ENCODE measurements around the gene GLS. TPM values are rescaled to one million over a fixed set of nuclear protein-coding genes. Genes with fewer than 3 reads are reported as not detected.
A peak's percentile ranks its signal among the peaks of the same experiment; 100 is the strongest.
"Not testable (repeated sequence)": the region's sequence is repeated elsewhere in the genome, so short reads cannot be mapped to it uniquely, and the experiment has no call there.

GLS gene
- total RNA-seq, 2 experiments from 2014 or later = 187 to 191 TPM

DNA sequence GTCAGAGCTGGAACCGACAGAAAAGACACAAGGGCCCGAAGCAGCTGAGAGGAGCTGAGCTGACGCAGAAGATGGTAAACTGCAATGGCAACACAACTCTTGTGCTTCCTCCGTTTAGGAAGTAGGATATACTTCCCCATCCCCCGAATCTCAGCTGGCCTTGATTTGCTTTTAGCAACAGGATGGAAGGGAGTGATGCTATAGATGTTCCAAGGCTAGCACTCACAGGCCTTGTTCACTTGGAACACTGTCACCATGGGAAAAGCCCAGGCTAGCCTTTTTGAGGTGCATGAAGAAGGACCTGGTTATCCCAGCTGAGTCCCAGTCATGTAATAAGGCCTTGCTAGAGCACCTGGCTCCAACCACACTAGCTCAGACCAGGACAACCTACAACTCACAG, 107.3 kb downstream of the GLS start:
- peak overlapping the region; percentile 66 for H3K27ac Mint-ChIP-seq
- peaks cover 86% of the 10 kb centered on the region for H3K36me3 Mint-ChIP-seq
- H3K9me3 Mint-ChIP-seq (ENCODE audit: low read depth) = no peaks in the 10 kb centered on the region
- ATAC-seq (no peak), DNase-seq (no peak)
- peaks cover 52% of the 10 kb centered on the region for H3K4me1 Mint-ChIP-seq
- no peak overlapping the region for H3K4me3 Mint-ChIP-seq
- CTCF ChIA-PET = interaction anchor here (1.7 kb wide), 2 partner anchors 17 to 137 kb away, joined by 4 read pairs; no protein-coding TSS in a partner anchor
- no peaks in the 10 kb centered on the region for H3K27me3 Mint-ChIP-seq

DNA sequence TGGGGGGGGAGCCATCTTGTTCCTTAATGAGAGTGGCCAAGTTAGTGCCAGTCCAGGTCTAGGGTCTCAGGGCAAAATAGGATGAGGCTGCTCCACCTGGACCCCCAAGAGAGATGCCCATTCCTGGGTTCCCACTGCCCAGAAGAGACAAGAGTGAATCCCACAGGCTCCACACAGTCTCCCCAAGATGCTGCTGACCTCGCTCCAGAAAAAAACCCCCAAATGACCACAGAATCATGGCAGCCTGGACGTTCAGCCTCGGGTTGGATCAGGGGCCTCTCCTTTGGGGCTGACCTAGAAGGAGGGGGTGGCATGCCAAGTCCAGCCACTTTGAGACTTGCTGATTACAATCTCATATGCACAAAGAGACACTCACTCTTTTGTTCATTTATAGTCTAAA, 108.3 kb downstream of the GLS start:
- CTCF ChIA-PET = no interaction called here
- Mint-ChIP-seq H3K9me3 (ENCODE audit: low read depth) (no peaks in the 10 kb centered on the region), H3K27me3 (no peaks in the 10 kb centered on the region), H3K36me3 (peaks cover 88% of the 10 kb centered on the region), H3K4me1 (peaks cover 55% of the 10 kb centered on the region), H3K27ac (no peak overlapping the region), H3K4me3 (no peak overlapping the region)
- ATAC-seq (no peak), DNase-seq (no peak)

DNA sequence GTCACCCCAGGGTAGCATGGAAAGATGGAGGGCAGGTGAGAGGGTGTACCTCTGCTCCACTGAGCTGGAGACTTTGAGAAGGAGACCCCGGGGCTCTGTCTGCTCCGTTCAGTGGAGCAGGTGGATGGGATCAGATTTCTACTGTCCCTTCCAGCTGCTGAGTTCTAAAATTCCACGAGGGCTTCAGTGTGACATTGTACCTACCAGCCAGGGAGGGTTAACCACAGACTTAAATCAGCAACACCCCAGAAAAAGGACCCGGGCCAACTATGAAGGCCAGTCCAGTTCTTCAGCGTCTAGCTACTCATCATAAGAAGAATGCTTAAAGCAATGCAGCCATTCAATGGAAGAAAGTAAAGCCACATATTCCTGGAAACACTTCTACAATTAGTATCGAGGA, 109.5 kb downstream of the GLS start:
- H3K4me1 Mint-ChIP-seq = peaks cover 53% of the 10 kb centered on the region
- H3K27me3 Mint-ChIP-seq = no peaks in the 10 kb centered on the region
- no peaks in the 10 kb centered on the region for H3K9me3 Mint-ChIP-seq (ENCODE audit: low read depth)
- DNase-seq (no peak), ATAC-seq (no peak)
- CTCF ChIA-PET = interaction anchor here (1.3 kb wide), 1 partner anchor 15 kb away, joined by 3 read pairs; no protein-coding TSS in a partner anchor
- no peak overlapping the region for H3K4me3 Mint-ChIP-seq
- H3K36me3 Mint-ChIP-seq = peaks cover 85% of the 10 kb centered on the region
- H3K27ac Mint-ChIP-seq = no peak overlapping the region

DNA sequence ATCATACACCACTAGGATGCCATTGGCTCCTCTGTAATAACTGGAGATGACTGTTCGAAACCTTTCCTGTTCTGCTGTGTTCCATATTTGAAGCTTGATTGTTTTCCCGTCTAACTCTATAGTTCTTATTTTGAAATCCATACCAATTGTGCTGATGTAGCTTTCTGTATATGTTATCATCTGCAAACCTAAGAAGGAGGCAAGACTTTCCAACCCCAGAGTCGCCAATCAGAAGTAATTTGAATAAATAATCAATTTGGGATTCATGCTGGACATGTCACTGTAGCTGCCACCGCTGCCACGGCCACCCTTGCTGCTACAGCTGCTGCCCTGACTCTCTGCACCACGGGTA, 112.6 kb downstream of the GLS start:
- no peaks in the 10 kb centered on the region for H3K9me3 Mint-ChIP-seq (ENCODE audit: low read depth)
- H3K4me3 Mint-ChIP-seq = no peak overlapping the region
- CTCF ChIA-PET = interaction anchor here (1.1 kb wide), 1 partner anchor 100 kb away, joined by 3 read pairs; no protein-coding TSS in a partner anchor

DNA sequence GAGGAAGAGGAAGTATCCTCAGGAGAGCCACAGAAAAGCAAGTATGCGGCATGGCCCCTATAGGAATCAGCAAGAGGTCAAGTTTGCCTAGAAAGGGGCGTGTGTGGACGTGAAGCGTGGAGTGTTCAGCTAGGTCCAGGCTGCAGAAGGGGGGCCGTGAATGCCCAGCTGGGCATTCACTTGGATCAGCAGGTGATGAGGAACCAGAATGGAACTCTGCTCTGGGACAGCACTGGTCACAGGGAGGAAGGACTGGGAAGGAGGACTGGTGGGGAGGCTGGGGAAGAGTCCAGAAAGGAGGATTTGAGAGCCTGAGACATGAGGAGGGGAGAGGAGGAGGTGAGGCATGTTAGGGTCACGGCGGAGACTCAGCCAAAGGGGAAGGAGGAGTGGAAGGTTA, 113.5 kb downstream of the GLS start:
- no peaks in the 10 kb centered on the region for H3K27me3 Mint-ChIP-seq
- peak overlapping the region; percentile 33 for H3K27ac Mint-ChIP-seq
- DNase-seq (no peak), ATAC-seq (no peak)
- H3K4me1 Mint-ChIP-seq = peaks cover 56% of the 10 kb centered on the region
- CTCF ChIA-PET = interaction anchor here (1.1 kb wide), 1 partner anchor 101 kb away, joined by 3 read pairs; no protein-coding TSS in a partner anchor
- peaks cover 85% of the 10 kb centered on the region for H3K36me3 Mint-ChIP-seq
- H3K9me3 Mint-ChIP-seq (ENCODE audit: low read depth) = no peaks in the 10 kb centered on the region
- no peak overlapping the region for H3K4me3 Mint-ChIP-seq

More for the DNA sequence above, 112.6 kb downstream of the GLS start:
- Mint-ChIP-seq H3K27ac (no peak overlapping the region), H3K27me3 (no peaks in the 10 kb centered on the region), H3K36me3 (peaks cover 88% of the 10 kb centered on the region), H3K4me1 (peaks cover 54% of the 10 kb centered on the region)
- no peak for ATAC-seq
- no peak for DNase-seq

DNA sequence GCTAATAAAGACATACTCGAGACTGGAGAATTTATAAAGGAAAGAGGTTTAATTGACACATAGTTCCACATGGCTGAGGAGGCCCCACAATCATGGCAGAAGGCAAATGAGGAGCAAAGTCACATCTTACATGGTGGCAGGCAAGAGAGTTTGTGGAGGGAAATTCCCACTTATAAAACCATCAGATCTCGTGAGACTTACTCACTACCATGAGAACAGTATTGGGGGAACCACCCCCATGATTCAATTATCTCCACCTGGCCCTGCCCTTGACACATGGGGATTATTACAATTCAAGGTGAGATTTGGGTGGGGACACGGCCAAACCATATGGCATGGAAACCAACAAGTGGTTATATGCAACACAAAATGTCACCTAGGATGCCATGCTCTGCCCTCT, 114.7 kb downstream of the GLS start:
- DNase-seq; CTCF ChIA-PET; ATAC-seq; H3K27me3 Mint-ChIP-seq; H3K4me3 Mint-ChIP-seq; H3K9me3 Mint-ChIP-seq (ENCODE audit: low read depth): not testable (repeated sequence)
- Mint-ChIP-seq H3K27ac (peak overlapping the region; percentile 22), H3K4me1 (peaks cover 62% of the 10 kb centered on the region), H3K36me3 (peaks cover 85% of the 10 kb centered on the region)

DNA sequence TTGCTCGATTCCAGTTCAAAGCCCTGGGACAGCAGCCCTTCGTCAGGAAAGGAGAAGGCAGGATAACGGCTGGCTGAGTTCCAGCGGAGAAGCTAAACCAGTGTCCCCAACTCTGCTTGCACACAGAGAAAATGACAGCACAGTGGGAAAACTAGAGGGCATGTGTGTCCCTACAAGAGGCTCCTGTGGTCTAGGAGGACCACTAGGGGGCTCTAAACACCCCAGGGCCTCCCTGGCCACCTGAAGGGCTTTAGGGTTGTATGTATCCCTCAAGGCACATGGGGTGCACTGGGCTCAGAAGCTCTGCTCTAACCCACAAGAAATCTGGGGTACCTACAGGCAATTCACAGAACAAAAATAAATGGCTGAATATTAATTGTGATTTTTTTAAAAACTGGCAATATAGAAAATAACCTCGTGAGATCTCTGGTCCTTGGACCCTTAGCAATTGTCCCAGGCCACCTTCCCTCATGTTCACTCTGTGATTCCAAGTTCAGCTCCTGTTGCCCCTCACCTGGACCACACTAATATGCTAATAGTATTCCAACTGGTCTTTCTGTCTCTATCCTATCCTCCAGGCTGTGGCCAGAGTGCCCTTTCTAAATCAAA, 115.8 kb downstream of the GLS start:
- no peaks in the 10 kb centered on the region for H3K27me3 Mint-ChIP-seq
- H3K4me3 Mint-ChIP-seq = no peak overlapping the region
- H3K9me3 Mint-ChIP-seq (ENCODE audit: low read depth) = no peaks in the 10 kb centered on the region
- H3K36me3 Mint-ChIP-seq = peaks cover 86% of the 10 kb centered on the region
- peaks cover 69% of the 10 kb centered on the region for H3K4me1 Mint-ChIP-seq
- CTCF ChIA-PET = interaction anchor here (0.5 to 1.9 kb wide), 3 partner anchors 16 to 22 kb away, joined by 3 to 5 read pairs (median 3); no protein-coding TSS in a partner anchor
- ATAC-seq = peak; percentile 59
- H3K27ac Mint-ChIP-seq = peak overlapping the region; percentile 65
- DNase-seq = peak; percentile 63

DNA sequence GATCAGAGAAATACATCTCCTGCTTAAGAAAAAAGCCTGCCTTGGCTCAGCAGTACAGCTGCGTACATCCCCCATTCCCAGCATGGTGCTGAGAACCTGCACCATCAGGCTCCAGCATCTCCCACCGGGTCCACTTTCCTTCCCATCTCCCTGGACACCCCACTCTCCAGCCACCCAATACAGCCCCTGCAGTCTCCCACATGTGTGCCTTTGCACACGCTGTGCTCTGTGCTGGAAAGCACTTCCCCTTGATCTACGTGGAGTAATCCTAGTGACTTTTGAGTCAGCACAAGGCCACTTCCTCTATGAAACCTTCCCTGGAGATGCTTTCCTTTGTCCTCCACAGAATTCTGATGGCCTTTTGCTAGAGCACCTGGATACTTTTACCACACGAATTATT, 116.3 kb downstream of the GLS start:
- ATAC-seq = no peak

DNA sequence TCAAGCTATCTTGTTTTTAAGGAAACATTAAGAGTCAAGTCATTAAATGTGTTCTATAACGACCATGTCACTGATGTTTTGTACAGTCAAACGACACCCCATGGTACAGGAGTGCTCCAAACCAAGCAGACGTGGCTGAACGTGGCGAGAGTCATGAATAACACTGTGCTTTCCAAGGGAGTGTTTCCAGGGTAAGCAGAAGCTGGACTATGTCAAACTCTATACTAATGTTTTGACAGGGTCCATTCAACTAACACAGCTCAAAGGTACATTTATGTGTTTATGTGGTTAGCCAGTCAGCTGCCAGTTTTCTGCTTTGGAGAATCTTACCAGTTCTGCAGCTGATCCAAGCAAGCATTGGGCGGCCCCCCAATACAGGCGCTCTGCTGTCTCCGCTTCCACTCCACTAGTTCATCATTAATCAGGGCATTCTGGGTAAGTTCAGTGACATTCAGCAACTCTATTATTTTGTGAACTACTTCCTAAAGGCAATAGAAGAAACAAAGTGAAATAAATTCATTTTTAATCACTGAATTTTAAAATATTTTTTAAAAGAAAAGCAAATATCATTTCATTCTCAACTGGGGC, 117.0 kb downstream of the GLS start:
- Mint-ChIP-seq H3K36me3 (peaks cover 90% of the 10 kb centered on the region), H3K4me1 (peaks cover 74% of the 10 kb centered on the region), H3K4me3 (no peak overlapping the region), H3K9me3 (ENCODE audit: low read depth) (no peaks in the 10 kb centered on the region), H3K27ac (peak overlapping the region; percentile 65), H3K27me3 (no peaks in the 10 kb centered on the region)
- CTCF ChIA-PET = interaction anchor here (1.0 to 1.9 kb wide), 2 partner anchors 11 to 23 kb away, joined by 3 to 5 read pairs; no protein-coding TSS in a partner anchor
- ATAC-seq (no peak), DNase-seq (no peak)

More for the DNA sequence above, 116.3 kb downstream of the GLS start:
- Mint-ChIP-seq H3K4me3 (no peak overlapping the region), H3K36me3 (peaks cover 90% of the 10 kb centered on the region), H3K27me3 (no peaks in the 10 kb centered on the region), H3K9me3 (ENCODE audit: low read depth) (no peaks in the 10 kb centered on the region), H3K4me1 (peaks cover 72% of the 10 kb centered on the region), H3K27ac (peak overlapping the region; percentile 65)
- CTCF ChIA-PET = interaction anchor here (0.5 to 1.9 kb wide), 4 partner anchors 11 to 23 kb away, joined by 3 to 5 read pairs (median 3); no protein-coding TSS in a partner anchor
- no peak for DNase-seq

DNA sequence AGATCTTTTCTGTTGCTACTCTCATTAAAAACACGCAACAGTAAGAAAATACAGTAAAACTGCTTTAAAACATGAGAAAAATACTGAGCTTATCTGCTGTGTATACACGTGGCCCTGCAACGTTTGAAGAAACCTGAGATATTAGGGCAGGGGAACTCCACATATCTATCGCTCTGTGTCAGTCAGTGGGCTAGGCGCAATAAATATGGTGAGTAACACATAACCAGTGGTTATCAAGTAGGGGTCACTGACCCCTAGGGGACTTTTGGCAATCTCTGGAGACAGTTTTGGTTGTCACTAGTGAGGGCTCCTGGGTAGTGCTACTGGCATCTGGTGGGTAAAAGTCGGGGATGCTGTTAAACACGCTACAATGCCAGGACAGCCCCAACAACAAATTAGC, 118.4 kb downstream of the GLS start:
- Mint-ChIP-seq H3K27ac (no peak overlapping the region), H3K4me1 (peaks cover 78% of the 10 kb centered on the region), H3K9me3 (ENCODE audit: low read depth) (no peaks in the 10 kb centered on the region), H3K36me3 (peaks cover 93% of the 10 kb centered on the region), H3K27me3 (no peaks in the 10 kb centered on the region), H3K4me3 (no peak overlapping the region)
- ATAC-seq (no peak), DNase-seq (no peak)
- CTCF ChIA-PET = no interaction called here

DNA sequence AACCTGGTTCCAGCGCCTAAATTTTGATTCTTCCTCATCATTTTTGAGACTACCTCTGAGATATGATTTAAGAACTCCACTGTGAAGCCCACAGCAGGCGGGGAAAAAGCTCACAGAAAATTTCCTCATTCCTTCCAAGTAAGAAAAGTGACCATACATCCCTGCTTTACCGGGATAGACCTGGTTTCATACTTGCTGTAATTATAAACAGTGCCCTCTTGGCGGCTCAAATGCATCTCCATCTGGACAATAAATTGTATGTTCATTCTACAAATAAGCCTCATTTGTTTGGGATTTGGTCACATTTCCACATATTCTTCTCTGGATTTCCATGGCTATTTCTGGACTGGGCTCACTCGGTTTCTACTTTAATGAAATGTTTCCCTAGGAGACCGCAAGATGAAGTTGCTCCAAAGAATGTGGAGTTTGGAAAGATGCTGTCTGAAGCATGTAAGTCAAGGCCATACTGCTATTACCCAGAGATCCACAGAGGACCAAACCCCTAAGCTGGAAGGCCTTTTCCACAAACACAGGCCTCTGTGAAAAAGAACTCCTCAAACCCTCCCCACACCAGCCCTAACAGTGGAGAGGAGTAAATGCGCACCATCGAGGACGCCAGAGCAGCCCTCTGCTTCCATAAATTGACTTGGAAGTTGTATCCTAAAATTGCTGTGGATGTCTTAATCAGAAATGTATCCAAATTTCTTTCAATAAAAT, 119.5 kb downstream of the GLS start:
- Mint-ChIP-seq H3K4me3 (no peak overlapping the region), H3K27me3 (no peaks in the 10 kb centered on the region), H3K9me3 (ENCODE audit: low read depth) (peaks cover 5% of the 10 kb centered on the region), H3K4me1 (peaks cover 81% of the 10 kb centered on the region), H3K27ac (peak overlapping the region; percentile 35), H3K36me3 (peaks cover 96% of the 10 kb centered on the region)
- no peak for ATAC-seq
- CTCF ChIA-PET = interaction anchor here (1.1 kb wide), 1 partner anchor 13 kb away, joined by 3 read pairs; no protein-coding TSS in a partner anchor
- no peak for DNase-seq

DNA sequence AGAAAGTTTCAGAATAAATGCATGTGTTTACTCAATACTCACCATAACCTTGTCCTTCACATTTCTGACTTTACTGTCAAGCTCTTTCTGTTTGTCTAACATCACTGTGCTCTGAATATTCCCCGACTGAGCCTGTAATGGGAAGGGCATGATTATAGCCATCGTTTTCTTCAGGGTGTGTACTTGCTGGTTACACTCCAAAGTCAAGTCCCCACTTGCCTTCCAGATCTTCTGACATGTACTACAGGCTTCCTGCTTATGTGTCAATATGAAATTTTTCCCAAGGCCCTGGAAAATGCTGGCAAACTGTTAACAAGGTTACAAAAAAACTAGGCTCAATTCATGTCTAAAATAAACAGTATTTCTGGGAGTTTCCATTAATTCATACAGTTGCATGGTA, 120.4 kb downstream of the GLS start:
- CTCF ChIA-PET = interaction anchor here (1.1 kb wide), 1 partner anchor 14 kb away, joined by 3 read pairs; no protein-coding TSS in a partner anchor
- peak overlapping the region; percentile 48 for H3K27ac Mint-ChIP-seq
- no peak for DNase-seq
- peaks cover 7% of the 10 kb centered on the region for H3K9me3 Mint-ChIP-seq (ENCODE audit: low read depth)
- H3K4me3 Mint-ChIP-seq = no peak overlapping the region
- H3K36me3 Mint-ChIP-seq = peaks cover 96% of the 10 kb centered on the region
- H3K4me1 Mint-ChIP-seq = peaks cover 78% of the 10 kb centered on the region
- no peaks in the 10 kb centered on the region for H3K27me3 Mint-ChIP-seq
- no peak for ATAC-seq

DNA sequence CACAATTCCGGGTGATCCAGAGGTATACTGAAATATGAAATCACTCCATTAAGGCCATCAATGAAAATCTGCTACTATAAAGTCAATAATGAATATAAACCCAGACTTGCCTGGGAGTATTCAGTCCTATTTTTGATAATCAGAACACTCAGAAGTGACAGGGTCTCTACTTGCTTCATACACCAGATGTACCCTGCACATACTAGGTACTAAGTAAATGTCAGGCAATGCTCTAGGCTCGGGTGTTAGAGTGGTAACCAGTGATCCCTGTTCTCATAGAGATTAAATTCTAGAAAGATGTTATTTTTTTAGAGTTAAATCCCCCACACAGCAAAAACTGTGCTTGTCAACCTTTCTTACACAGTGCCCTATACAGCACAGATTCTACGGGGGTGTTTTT, 121.0 kb downstream of the GLS start:
- DNase-seq (no peak), ATAC-seq (no peak)
- Mint-ChIP-seq H3K27ac (peak overlapping the region; percentile 8), H3K36me3 (peaks cover 96% of the 10 kb centered on the region), H3K27me3 (no peaks in the 10 kb centered on the region), H3K4me3 (no peak overlapping the region), H3K4me1 (peaks cover 82% of the 10 kb centered on the region), H3K9me3 (ENCODE audit: low read depth) (peaks cover 8% of the 10 kb centered on the region)
- CTCF ChIA-PET = interaction anchor here (1.1 kb wide), 1 partner anchor 10 kb away, joined by 4 read pairs; no protein-coding TSS in a partner anchor

Measured in activated CD8-positive, alpha-beta memory T cell treated with anti-CD3 and anti-CD28 coated beads, Interleukin-2, amount 10 ng/mL, durations not matched to agents 7 days and 5 days (primary cell).